Panc1 (cell line): ENCODE measurements around the gene LPIN1. TPM values are rescaled to one million over a fixed set of nuclear protein-coding genes. Genes with fewer than 3 reads are reported as not detected.
A peak's percentile ranks its signal among the peaks of the same experiment; 100 is the strongest.

ENCODE experiments used
- ATAC-seq: fragments of 200-7000 bp; cut with Tn5 transposase; 2 replicates; pipeline ENCODE4 v1.9.1; 2020; ENCODE audit warnings: mild to moderate bottlenecking, moderate library complexity
- BruUV-seq: library from RNA; stranded (reverse); fragments of 400-500 nt; replicated peaks from 2 replicates; lab custom pipeline; 2021; lab: Mats Ljungman, UMichigan
- CTCF ChIA-PET: fragments of 300-600 bp; sonication (Branson Sonifier 250); formaldehyde crosslinking; loops from one replicate; lab custom pipeline; 2022; ENCODE audit warnings: antibody characterized with exemption; lab: Charles Lee
- POLR2A ChIA-PET: fragments of 300-600 bp; sonication (Branson Sonifier 250); formaldehyde crosslinking; loops from one replicate; lab custom pipeline; 2022; ENCODE audit warnings: antibody characterized with exemption; lab: Charles Lee
- DNase-seq: peaks from one replicate; pipeline ENCODE4 v3.0.0-alpha.2; 2010; ENCODE audit warnings: low read depth, low spot score
- H3K27ac ChIP-seq: 2 replicates; pipeline ENCODE4 v1.5.1; 2011; ENCODE audit warnings: mild to moderate bottlenecking, low read length, inconsistent platforms
- H3K27me3 ChIP-seq: fragments of 200-500 bp; sonication (Bioruptor generic); 2 replicates; pipeline ENCODE4 v1.6.0; 2014; ENCODE audit warnings: low read length, inconsistent platforms; ENCODE audit not compliant: control insufficient read depth, insufficient read depth
- H3K36me3 ChIP-seq: fragments of 200-500 bp; sonication (Bioruptor generic); 2 replicates; pipeline ENCODE4 v1.5.1; 2014; ENCODE audit warnings: inconsistent platforms, mild to moderate bottlenecking, low read length, moderate library complexity; ENCODE audit not compliant: control insufficient read depth, insufficient read depth
- H3K4me1 ChIP-seq: 2 replicates; pipeline ENCODE4 v1.5.1; 2011; ENCODE audit warnings: inconsistent platforms, mild to moderate bottlenecking, low read length, moderate library complexity; ENCODE audit not compliant: control insufficient read depth, insufficient read depth
- H3K4me3 ChIP-seq, 2 experiments: 2 replicates each; pipeline ENCODE4 v1.5.1; 2011 to 2012; ENCODE audit warnings: low read depth in 2 of 2, low read length in 2 of 2, mild to moderate bottlenecking in 2 of 2, inconsistent platforms in 1 of 2, moderate library complexity in 1 of 2
- H3K9me3 ChIP-seq: fragments of 200-500 bp; sonication (Bioruptor generic); 2 replicates; pipeline ENCODE4 v1.5.1; 2014; ENCODE audit warnings: low read depth, mild to moderate bottlenecking, inconsistent platforms, low read length, moderate library complexity; ENCODE audit not compliant: control insufficient read depth, insufficient read depth
- CTCF ChIP-seq: fragments of 450-650 bp; IDR thresholded peaks from 2 replicates; pipeline ENCODE4 v1.5.1; 2017; ENCODE audit warnings: mild to moderate bottlenecking
- POLR2AphosphoS5 ChIP-seq: IDR thresholded peaks from 2 replicates; pipeline ENCODE4 v1.6.1; 2012; ENCODE audit warnings: mild to moderate bottlenecking, low read depth, low read length, moderate library complexity
- REST ChIP-seq, 2 experiments: IDR thresholded peaks; 2 replicates each; pipeline ENCODE4 v1.6.1; 2011 to 2012; ENCODE audit warnings: low read depth in 2 of 2, control low read depth in 1 of 2, low read length in 1 of 2, mild to moderate bottlenecking in 1 of 2, moderate library complexity in 1 of 2; ENCODE audit not compliant: insufficient read depth in 1 of 2
- SIN3A ChIP-seq: IDR thresholded peaks from 2 replicates; pipeline ENCODE4 v1.6.1; 2012; ENCODE audit warnings: low read depth, mild to moderate bottlenecking, low read length, moderate library complexity, borderline replicate concordance; ENCODE audit not compliant: insufficient read depth
- TCF7L2 ChIP-seq: IDR thresholded peaks from 2 replicates; pipeline ENCODE4 v1.6.1; 2011; ENCODE audit warnings: mild to moderate bottlenecking, low read depth, low read length, inconsistent platforms
- in situ Hi-C: cut with HindIII; loops from 2 replicates; pipeline ENCODE4 v1.10.0; 2016; ENCODE audit warnings: low sequenced_read_pairs, low pct_unique_long_range_greater_than_20kb
- intact Hi-C: fragments of 100-400 bp; cut with micrococcal nuclease; formaldehyde crosslinking; loops from one replicate; pipeline ENCODE4 v1.10.0; 2022; ENCODE audit not compliant: unreplicated experiment
- total RNA-seq: library from RNA; stranded (reverse); gene quantifications from one replicate; pipeline ENCODE4 v1.2.1, GENCODE V29; 2021; ENCODE audit not compliant: unreplicated experiment

Gene LPIN1
- total RNA-seq, 1 experiment from 2014 or later, result 51.8 TPM

GRCh38 chr2:11778416-11778815 lies 32.0 kb downstream of the LPIN1 start:
- POLR2A ChIA-PET, result no interaction called here
- ATAC-seq, result no peak
- in situ Hi-C loops, result no loop called here

More at GRCh38 chr2:11778416-11778815, 32.0 kb downstream of the LPIN1 start:
- intact Hi-C loops, result loop anchor here (2.0 kb wide), 1 partner anchor 90 kb away; no protein-coding TSS in a partner anchor
- H3K4me3 ChIP-seq, result no peak overlapping the region
- H3K27me3 ChIP-seq, result no peaks in the 10 kb centered on the region
- CTCF ChIA-PET, result no interaction called here
- no peak for DNase-seq
- peaks cover 31% of the 10 kb centered on the region for H3K36me3 ChIP-seq
- BruUV-seq, result no TSS peak
- peaks cover 5% of the 10 kb centered on the region; the same call in 1 of the 2 replicates for H3K4me1 ChIP-seq
- H3K27ac ChIP-seq, result peak overlapping the region; percentile 54; the same call in 1 of the 2 replicates
- TF ChIP-seq TCF7L2 (no peak), SIN3A (no peak), POLR2AphosphoS5 (no peak), REST (IDR thresholded peaks at IDR 0.05; ENCODE audit: insufficient read depth in 1 of 2, low read depth in 2 of 2, low read length in 1 of 2) (no peak), CTCF (no peak)
- H3K9me3 ChIP-seq, result no peaks in the 10 kb centered on the region
